GM12878 (cell line): ENCODE measurements around the gene RGS6. TPM values are rescaled to one million over a fixed set of nuclear protein-coding genes. Genes with fewer than 3 reads are reported as not detected.

Experiments
- CREB1 ChIP-seq: IDR thresholded peaks from 2 replicates; pipeline ENCODE4 v1.6.1; 2012; ENCODE audit warnings: low read depth, mild to moderate bottlenecking, inconsistent platforms
- EP300 ChIP-seq, 2 experiments: fragments of 150-350 bp in 1 of 2; IDR thresholded peaks; 2 replicates each; pipeline ENCODE4 v1.6.1; 2011 to 2012; ENCODE audit warnings: low read depth in 2 of 2, low read length in 2 of 2, borderline replicate concordance in 1 of 2, improper control_type of control experiment in 1 of 2, inconsistent platforms in 1 of 2; ENCODE audit not compliant: control insufficient read depth in 1 of 2
- FOXK2 ChIP-seq: fragments of 450-650 bp; IDR thresholded peaks from 2 replicates; pipeline ENCODE4 v1.6.1; 2017; ENCODE audit warnings: mild to moderate bottlenecking, moderate library complexity
- IRF4 ChIP-seq: IDR thresholded peaks from 2 replicates; pipeline ENCODE4 v1.6.1; 2011; ENCODE audit warnings: low read depth, low read length
- PAX5 ChIP-seq: IDR thresholded peaks from 2 replicates; pipeline ENCODE4 v1.6.1; 2011; ENCODE audit warnings: low read depth, low read length, borderline replicate concordance
- RELA ChIP-seq: fragments of 450-650 bp; IDR thresholded peaks from 2 replicates; pipeline ENCODE4 v1.8.0; 2014; ENCODE audit warnings: borderline replicate concordance; ENCODE audit not compliant: partially characterized antibody
- SMARCA5 ChIP-seq: fragments of 450-650 bp; IDR thresholded peaks from 2 replicates; pipeline ENCODE4 v1.6.1; 2017; ENCODE audit warnings: mild to moderate bottlenecking
- SP1 ChIP-seq: IDR thresholded peaks from one replicate; pipeline ENCODE4 v1.6.1; 2011; ENCODE audit warnings: low read depth, low read length
- SRF ChIP-seq, 2 experiments: IDR thresholded peaks; 2 replicates each; pipeline ENCODE4 v1.6.1; 2011; ENCODE audit warnings: low read depth in 2 of 2, low read length in 2 of 2, mild to moderate bottlenecking in 1 of 2, moderate library complexity in 1 of 2
- STAT1 ChIP-seq: fragments of 450-650 bp; conservative IDR thresholded peaks from 2 replicates; pipeline ENCODE4 v1.6.1; 2014; ENCODE audit warnings: antibody characterized with exemption, mild to moderate bottlenecking
- YY1 ChIP-seq: IDR thresholded peaks from 2 replicates; pipeline ENCODE4 v1.6.1; 2011; ENCODE audit warnings: low read depth, mild to moderate bottlenecking, low read length
- ZNF274 ChIP-seq: IDR thresholded peaks from one replicate; pipeline ENCODE4 v1.8.0; 2011; ENCODE audit not compliant: insufficient read length, insufficient read depth
- ZNF622 ChIP-seq: fragments of 450-650 bp; IDR thresholded peaks from 2 replicates; pipeline ENCODE4 v1.6.1; 2017; ENCODE audit warnings: mild to moderate bottlenecking, inconsistent platforms
- ZSCAN29 ChIP-seq: fragments of 450-650 bp; IDR thresholded peaks from 2 replicates; pipeline ENCODE4 v1.6.1; 2017; ENCODE audit warnings: mild to moderate bottlenecking, moderate library complexity
- polyA plus RNA-seq, 11 experiments: library from polyadenylated mRNA; depleted of rRNA in 4 of 11; unstranded in 6 of 11; stranded (reverse) in 5 of 11; fragments of >200 nt; fragmentation: Nextera tagmentation in 4 of 11; fragmentation: Illumina TruSeq in 1 of 11; extraction: Ambion mirVana in 4 of 11; extraction: Trizol in 1 of 11; gene quantifications; 1 replicate in 1 of 11; 2 replicates in 10 of 11; pipeline versions ENCODE4 v1.2.1 to v1.2.3, GENCODE V29; 2011 to 2016; ENCODE audit warnings: inconsistent platforms in 2 of 11, missing spikeins in 2 of 11, low read depth in 1 of 11
- total RNA-seq, 4 experiments: library from RNA; depleted of rRNA in 3 of 4; stranded (reverse); fragments of >200 nt in 3 of 4; fragmentation: Illumina TruSeq in 1 of 4; extraction: Trizol in 1 of 4; gene quantifications; 2 replicates each; pipeline versions ENCODE4 v1.2.1 to v1.2.3, GENCODE V29; 2013 to 2021
- TF ChIP-seq, protein P1 (sequence below): fragments of 450-650 bp; IDR thresholded peaks from 2 replicates; pipeline ENCODE4 v1.6.1; 2018; ENCODE audit warnings: mild to moderate bottlenecking, low read depth, moderate library complexity; ENCODE audit not compliant: partially characterized antibody
- TF ChIP-seq, protein P2 (sequence below): fragments of 450-650 bp; formaldehyde crosslinking; IDR thresholded peaks from 2 replicates; pipeline ENCODE4 v1.4.0; 2022; ENCODE audit warnings: mild to moderate bottlenecking, moderate library complexity
- TF ChIP-seq, protein P3 (sequence below): fragments of 150-350 bp; IDR thresholded peaks from 2 replicates; pipeline ENCODE4 v1.6.1; 2016; ENCODE audit warnings: low read depth, low read length
- TF ChIP-seq, protein P4 (sequence below): fragments of 450-650 bp; IDR thresholded peaks from 2 replicates; pipeline ENCODE4 v1.6.1; 2017; ENCODE audit warnings: mild to moderate bottlenecking, low read depth, inconsistent platforms; ENCODE audit not compliant: poor library complexity, severe bottlenecking

Gene RGS6
- total and polyA plus RNA-seq, 10 of the 15 experiments (the other 5 are each of a cell fraction or from before 2014, with no cell fraction given): 3.9 to 18.1 (median 12.4) TPM

DNA sequence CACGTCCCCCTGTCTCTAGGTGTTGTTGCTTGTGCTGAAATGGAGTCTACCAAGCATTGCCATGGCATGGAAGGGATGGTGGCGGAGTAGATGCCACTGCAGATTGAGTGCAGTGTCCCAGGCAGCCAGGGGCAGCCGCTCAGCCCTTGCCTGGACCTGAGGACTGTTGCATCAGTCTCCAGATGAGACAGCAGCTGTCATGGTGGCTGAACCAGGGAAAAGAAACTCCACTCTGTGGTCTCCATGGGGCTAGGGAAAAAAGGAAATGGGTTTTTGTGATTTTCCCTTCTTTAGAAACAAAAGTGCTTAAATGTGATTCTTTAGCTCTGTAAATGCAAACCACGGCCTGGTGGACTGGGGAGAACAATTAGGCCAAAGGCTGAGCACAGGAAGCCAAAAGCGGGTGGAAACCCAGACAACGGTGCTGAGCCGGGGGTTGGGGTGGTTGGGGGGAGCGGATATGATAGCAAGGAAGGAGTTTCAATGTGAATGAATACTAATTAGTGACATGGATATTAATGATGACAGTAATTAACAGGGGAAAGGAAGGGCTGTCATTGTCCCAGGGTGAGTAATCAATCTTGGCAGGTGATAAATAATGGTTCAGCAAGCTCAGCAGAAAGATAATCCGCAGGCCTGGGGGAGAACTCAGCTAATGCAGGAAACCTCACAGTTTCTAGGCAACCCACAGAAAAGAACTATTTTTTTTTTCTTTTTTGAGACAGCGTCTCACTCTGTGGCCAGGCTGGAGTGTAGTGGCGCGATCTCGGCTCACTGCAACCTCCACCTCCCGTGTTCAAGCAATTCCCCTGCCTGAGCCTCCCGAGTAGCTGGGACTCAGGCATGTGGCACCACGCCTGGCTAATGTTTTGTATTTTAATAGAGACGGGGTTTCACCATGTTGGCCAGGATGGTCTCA is 519.1 kb downstream of the RGS6 start (continued):
- TF ChIP-seq PAX5 (peak; percentile 94), SRF (IDR thresholded peaks at IDR 0.05; ENCODE audit: low read depth in 2 of 2, low read length in 2 of 2) (no peak), SP1 (peak; percentile 12), EP300 (IDR thresholded peaks at IDR 0.05; ENCODE audit: borderline replicate concordance in 1 of 2, control insufficient read depth in 1 of 2, low read depth in 2 of 2, low read length in 2 of 2) (no peak; a peak in 1 of 4 replicates), ZNF622 (no peak), RELA (no peak), FOXK2 (no peak), CREB1 (no peak), ZSCAN29 (no peak), YY1 (peak; percentile 56; the same call in 1 of the 2 replicates), STAT1 (no peak), ZNF274 (no peak), SMARCA5 (peak; percentile 57; the same call in 1 of the 2 replicates), IRF4 (peak; percentile 37; the same call in 1 of the 2 replicates)
- TF ChIP-seq, protein P1, sequence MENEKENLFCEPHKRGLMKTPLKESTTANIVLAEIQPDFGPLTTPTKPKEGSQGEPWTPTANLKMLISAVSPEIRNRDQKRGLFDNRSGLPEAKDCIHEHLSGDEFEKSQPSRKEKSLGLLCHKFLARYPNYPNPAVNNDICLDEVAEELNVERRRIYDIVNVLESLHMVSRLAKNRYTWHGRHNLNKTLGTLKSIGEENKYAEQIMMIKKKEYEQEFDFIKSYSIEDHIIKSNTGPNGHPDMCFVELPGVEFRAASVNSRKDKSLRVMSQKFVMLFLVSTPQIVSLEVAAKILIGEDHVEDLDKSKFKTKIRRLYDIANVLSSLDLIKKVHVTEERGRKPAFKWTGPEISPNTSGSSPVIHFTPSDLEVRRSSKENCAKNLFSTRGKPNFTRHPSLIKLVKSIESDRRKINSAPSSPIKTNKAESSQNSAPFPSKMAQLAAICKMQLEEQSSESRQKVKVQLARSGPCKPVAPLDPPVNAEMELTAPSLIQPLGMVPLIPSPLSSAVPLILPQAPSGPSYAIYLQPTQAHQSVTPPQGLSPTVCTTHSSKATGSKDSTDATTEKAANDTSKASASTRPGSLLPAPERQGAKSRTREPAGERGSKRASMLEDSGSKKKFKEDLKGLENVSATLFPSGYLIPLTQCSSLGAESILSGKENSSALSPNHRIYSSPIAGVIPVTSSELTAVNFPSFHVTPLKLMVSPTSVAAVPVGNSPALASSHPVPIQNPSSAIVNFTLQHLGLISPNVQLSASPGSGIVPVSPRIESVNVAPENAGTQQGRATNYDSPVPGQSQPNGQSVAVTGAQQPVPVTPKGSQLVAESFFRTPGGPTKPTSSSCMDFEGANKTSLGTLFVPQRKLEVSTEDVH: no peak
- TF ChIP-seq, protein P2, sequence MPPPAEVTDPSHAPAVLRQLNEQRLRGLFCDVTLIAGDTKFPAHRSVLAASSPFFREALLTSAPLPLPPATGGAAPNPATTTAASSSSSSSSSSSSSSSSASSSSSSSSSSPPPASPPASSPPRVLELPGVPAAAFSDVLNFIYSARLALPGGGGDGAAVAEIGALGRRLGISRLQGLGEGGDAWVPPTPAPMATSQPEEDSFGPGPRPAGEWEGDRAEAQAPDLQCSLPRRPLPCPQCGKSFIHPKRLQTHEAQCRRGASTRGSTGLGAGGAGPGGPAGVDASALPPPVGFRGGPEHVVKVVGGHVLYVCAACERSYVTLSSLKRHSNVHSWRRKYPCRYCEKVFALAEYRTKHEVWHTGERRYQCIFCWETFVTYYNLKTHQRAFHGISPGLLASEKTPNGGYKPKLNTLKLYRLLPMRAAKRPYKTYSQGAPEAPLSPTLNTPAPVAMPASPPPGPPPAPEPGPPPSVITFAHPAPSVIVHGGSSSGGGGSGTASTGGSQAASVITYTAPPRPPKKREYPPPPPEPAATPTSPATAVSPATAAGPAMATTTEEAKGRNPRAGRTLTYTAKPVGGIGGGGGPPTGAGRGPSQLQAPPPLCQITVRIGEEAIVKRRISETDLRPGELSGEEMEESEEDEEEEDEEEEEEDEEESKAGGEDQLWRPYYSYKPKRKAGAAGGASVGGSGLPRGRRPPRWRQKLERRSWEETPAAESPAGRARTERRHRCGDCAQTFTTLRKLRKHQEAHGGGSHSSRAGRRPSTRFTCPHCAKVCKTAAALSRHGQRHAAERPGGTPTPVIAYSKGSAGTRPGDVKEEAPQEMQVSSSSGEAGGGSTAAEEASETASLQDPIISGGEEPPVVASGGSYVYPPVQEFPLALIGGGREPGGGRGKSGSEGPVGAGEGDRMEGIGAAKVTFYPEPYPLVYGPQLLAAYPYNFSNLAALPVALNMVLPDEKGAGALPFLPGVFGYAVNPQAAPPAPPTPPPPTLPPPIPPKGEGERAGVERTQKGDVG (CRISPR knock-in tag): no peak
- TF ChIP-seq, protein P3, sequence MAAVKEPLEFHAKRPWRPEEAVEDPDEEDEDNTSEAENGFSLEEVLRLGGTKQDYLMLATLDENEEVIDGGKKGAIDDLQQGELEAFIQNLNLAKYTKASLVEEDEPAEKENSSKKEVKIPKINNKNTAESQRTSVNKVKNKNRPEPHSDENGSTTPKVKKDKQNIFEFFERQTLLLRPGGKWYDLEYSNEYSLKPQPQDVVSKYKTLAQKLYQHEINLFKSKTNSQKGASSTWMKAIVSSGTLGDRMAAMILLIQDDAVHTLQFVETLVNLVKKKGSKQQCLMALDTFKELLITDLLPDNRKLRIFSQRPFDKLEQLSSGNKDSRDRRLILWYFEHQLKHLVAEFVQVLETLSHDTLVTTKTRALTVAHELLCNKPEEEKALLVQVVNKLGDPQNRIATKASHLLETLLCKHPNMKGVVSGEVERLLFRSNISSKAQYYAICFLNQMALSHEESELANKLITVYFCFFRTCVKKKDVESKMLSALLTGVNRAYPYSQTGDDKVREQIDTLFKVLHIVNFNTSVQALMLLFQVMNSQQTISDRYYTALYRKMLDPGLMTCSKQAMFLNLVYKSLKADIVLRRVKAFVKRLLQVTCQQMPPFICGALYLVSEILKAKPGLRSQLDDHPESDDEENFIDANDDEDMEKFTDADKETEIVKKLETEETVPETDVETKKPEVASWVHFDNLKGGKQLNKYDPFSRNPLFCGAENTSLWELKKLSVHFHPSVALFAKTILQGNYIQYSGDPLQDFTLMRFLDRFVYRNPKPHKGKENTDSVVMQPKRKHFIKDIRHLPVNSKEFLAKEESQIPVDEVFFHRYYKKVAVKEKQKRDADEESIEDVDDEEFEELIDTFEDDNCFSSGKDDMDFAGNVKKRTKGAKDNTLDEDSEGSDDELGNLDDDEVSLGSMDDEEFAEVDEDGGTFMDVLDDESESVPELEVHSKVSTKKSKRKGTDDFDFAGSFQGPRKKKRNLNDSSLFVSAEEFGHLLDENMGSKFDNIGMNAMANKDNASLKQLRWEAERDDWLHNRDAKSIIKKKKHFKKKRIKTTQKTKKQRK: no peak
- TF ChIP-seq, protein P4, sequence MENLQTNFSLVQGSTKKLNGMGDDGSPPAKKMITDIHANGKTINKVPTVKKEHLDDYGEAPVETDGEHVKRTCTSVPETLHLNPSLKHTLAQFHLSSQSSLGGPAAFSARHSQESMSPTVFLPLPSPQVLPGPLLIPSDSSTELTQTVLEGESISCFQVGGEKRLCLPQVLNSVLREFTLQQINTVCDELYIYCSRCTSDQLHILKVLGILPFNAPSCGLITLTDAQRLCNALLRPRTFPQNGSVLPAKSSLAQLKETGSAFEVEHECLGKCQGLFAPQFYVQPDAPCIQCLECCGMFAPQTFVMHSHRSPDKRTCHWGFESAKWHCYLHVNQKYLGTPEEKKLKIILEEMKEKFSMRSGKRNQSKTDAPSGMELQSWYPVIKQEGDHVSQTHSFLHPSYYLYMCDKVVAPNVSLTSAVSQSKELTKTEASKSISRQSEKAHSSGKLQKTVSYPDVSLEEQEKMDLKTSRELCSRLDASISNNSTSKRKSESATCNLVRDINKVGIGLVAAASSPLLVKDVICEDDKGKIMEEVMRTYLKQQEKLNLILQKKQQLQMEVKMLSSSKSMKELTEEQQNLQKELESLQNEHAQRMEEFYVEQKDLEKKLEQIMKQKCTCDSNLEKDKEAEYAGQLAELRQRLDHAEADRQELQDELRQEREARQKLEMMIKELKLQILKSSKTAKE: peak; percentile 81
